GM18526 (cell line): ENCODE measurements around the gene TNNC1.

Experiments
- POLR2A ChIP-seq: IDR thresholded peaks from 3 replicates; pipeline ENCODE4 v1.6.1; 2011; ENCODE audit not compliant: insufficient read length; ENCODE audit errors: extremely low read depth

The TNNC1 gene

GRCh38 chr3:52408466-52408865 is 45.4 kb downstream of the TNNC1 start:
- no peak for TF ChIP-seq POLR2A

- TF ChIP-seq POLR2A, result no peak
Observed at GRCh38 chr3:52407779-52408178, 46.1 kb downstream of the TNNC1 start.

DNA sequence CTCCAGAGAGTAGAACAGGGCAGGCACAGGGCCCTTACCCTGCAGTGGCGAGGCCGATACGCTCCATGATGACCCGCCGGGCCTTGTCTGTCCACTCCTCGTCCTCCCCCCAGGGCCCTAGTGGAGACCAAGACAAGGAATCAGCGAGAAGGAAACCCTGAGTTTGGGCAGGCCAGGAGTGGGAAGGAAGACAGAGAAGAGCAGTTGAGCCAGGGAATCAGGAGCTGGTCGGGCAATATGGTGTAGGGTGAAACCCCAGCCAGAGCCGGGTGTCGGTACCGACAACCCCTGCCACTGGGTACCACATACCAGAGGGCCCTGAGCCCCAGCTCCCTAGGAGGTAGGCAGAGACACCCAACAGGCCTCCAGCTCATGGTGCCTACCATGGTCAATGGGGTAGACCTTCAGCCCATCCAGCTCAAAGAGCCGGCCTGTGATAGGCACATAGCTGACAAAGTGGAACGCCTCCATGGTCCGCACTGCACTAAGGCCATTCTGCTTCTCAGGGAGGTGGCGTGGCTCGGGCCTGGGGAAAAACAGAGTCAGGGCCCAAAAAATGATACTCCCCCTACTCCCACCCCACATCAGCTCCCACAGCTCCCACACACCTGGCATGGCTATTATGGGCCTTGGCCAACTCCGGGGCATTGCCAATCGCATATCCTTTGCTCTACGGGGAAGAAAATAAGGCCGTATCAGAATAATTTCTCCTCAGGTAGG is 46.9 kb downstream of the TNNC1 start:
- no peak for TF ChIP-seq POLR2A

DNA sequence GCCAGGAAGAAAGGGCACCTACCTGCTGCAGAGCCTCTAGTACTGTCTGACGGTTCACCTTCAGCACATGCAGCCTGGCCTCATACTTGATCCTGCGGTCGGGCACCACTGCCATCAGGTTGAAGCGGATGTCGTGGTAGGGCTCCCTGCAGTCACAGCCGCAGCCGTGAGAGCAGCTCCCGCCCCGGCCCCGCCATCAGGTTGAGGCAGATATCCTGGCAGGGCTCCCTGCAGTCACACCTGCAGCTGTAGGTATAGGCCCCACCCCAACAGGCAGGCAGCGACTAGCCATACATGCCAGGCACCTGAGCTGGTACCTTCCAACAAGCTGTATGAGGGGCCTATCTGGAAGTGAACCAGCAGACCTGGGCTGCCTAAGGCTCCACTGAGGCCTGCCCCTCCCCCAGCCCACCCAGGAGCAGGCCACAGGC is 47.6 kb downstream of the TNNC1 start:
- no peak for TF ChIP-seq POLR2A

DNA sequence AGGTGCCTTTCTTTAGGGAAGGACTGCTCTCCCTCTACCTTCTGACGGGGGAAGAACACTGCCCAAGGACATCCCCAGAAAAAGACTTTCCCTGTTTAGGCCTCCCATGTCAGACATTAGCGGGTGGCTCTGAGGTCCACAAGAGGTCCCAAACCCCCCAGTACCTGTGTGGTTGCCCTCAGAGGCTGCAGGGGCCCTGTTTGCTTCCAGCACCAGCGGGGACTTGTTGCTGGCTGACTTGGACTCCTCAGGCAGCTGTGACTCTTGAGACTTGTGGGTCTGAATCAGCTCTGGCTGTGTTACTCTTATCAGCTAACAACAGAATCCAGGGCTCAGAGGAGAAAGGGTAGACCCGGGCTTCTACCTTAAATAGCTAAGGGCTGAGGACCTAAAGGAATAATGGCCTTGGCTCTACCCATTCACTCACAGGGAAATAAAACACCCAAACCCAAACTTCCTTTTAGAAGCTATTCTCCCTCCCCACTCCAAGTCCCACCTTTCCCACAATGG is 48.2 kb downstream of the TNNC1 start:
- no peak for TF ChIP-seq POLR2A

DNA sequence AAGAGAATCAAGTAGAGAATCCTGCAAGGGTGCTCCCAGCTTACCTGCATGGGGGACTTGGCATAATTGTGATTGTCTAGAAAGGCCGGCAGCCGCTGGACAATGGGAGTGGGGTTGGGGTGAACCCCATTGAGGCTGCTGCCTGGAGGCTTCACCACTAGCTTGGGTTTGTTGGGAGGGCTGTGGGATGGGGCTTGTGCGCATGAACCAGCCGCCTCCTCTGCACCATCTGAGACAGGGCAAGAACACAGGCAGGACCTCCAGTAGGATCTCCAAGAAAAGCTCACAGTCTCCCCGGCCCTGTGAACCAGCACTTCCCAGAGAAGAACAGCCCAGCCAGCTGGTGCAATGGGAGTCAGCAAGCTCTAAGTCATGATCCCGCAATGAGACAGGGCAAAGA is 48.8 kb downstream of the TNNC1 start:
- no peak for TF ChIP-seq POLR2A

DNA sequence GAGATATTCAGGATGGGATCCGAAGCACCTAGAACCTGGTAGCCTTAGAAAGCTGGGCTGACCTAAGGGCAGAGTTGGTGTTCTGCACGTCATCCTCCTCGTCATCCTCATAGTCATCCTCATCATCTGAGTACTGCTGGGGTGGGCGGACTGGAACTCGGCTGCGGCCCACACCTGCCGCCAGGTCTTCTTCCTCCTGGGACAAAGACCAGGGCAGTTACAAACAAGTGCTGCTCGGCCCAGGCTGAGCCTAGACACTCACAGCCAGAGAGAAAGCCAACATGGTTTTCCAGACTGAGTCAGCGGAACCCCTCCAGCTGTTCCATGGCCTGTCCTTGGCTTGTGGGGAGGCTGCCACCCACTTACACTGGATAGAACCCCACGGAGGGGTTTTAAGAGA is 49.5 kb downstream of the TNNC1 start:
- no peak for TF ChIP-seq POLR2A

DNA sequence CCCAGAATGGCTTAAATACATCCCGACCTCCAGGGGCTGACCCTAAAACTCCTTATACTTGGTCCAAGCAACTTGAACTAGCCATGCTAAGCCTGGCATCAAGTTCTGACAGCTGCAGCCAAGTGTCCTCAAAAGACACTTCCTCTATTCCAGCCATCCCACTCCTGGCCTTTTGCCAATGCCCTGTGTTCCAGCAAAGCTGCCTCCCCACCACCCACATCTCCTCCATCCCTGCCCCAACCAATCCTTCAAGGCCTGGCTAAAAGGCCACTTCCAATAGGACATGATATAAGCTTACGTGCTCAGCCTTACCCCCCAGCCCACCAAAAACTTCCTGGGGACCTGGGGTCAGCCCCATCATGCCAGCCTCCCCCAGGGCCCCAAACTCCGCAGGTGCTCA is 49.9 kb downstream of the TNNC1 start:
- no peak for TF ChIP-seq POLR2A

DNA sequence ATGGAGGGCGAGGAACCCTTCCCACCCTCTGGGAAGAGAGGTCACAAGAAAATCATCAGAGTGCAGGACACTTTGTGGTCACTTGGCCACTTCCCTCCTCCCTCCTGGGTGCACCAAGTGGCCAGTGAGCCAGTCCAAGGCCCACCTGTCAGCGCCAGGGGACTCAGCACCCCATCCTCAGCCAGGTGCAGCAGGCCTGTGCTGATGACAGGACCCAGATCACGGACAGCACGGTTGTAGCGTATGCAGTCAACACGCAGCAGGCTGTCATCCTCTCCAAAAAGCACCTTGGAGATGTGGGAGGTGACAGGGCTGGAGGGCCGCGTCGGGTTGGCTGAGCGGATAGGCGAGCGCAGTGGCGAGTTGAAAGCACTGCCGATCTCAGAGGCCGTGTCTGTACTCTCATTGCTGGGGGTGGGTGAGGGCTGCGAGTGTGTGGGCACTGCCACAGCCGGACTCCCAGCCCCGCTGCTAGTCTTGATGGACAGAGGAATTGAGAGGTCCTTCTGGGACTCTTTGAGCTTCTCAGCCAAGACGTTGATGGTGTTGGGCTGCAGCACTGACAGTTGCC is 50.5 kb downstream of the TNNC1 start:
- TF ChIP-seq POLR2A, result no peak

DNA sequence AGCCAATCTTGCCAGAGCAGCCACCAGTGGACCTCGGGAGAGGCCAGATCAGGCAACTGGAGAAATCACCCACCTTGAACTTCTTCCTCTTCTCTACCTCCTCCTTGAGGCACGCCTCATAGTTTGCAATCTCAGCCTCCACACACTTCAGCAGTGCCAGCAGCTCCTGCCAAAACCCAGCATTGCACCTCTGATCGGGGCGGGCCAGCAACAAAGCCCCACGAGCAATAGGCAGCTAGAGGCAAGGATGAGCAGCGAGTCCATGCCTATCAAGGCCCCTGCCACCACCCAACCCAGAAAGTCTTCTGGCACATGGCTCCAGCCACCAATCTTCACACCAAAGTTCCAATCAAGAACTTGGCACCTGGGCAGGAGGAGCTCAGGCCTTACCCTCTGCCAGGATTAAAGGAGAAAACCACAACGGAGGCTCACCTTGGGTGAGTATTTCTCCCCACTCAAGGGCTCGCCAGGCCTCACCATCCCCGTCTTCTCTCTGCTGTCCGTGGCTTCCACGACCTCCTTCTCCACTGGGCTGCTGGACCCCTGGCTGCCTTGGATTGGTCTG is 51.1 kb downstream of the TNNC1 start:
- no peak for TF ChIP-seq POLR2A

DNA sequence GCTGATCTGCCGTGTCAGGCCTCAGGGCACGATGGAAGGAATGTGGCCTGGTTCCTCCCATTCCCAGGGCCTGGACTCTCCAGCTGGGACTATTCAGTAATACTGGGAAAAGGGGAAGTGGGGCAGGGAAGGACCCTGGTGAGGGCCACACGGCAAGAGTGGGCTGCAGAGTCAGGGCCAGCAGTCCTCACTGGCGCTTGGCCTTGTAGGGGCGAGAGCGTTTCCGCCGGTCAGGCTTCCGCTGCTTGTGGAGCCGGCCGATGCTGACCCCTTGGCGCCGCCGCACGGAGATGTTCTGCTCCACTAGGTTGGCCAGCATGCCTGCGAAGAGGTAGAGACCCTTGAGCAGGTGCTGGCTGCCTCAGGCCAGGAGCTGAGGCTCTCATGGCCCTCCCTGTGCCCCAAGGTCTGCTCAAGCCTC is 51.7 kb downstream of the TNNC1 start:
- TF ChIP-seq POLR2A, result no peak

DNA sequence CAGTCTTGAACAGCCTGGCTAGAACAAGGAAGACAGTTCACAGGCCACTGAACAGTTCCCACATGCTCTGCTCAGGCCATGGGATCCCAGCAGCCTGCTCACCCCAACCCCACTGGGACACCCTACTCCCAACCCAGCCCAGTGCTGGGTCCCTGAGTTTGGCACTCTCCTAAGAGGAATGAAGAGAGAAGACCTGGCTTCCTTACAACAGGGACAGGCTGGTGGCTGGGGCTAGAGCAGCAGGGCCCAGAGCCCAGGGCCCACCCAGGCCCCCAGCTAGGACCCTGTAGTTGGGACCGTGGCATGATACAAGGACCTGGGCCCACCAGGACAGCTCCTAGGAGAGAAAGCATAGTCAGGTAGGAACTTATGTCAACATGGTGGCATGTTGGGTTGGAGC is 52.3 kb downstream of the TNNC1 start:
- no peak for TF ChIP-seq POLR2A
